CD14-positive monocyte (primary cell): ENCODE data around the gene EMILIN2. TPM values are rescaled to one million over a fixed set of nuclear protein-coding genes. Genes with fewer than 3 reads are reported as not detected.

Experiments
- DNase-seq, 3 donors: peaks; one replicate each; pipeline ENCODE4 v3.0.0-alpha.2; 2011 to 2022
- H2AFZ ChIP-seq: 2 replicates; pipeline ENCODE4 v1.6.0; 2012; ENCODE audit warnings: mild to moderate bottlenecking, low read depth, low read length, inconsistent platforms; ENCODE audit not compliant: insufficient read depth, poor library complexity, severe bottlenecking
- H3K27ac ChIP-seq, 2 donors: 1 replicate in 1 of 2; 2 replicates in 1 of 2; pipeline ENCODE4 v1.5.1; 2012 to 2013; ENCODE audit warnings: low read length in 2 of 2, control low read depth in 1 of 2, inconsistent platforms in 1 of 2, low read depth in 1 of 2, mild to moderate bottlenecking in 1 of 2
- H3K27me3 ChIP-seq, 2 donors: one replicate each; pipeline versions ENCODE4 v1.6.0 to v1.6.1; 2011 to 2013; ENCODE audit warnings: low read length in 2 of 2; ENCODE audit not compliant: control insufficient read depth in 2 of 2, insufficient read depth in 2 of 2
- H3K36me3 ChIP-seq, 2 donors: replicated peaks in 1 of 2; 1 replicate in 1 of 2; 2 replicates in 1 of 2; pipeline versions ENCODE4 v1.5.1 to v1.6.1; 2012 to 2013; ENCODE audit warnings: low read length in 2 of 2, control low read depth in 1 of 2, inconsistent platforms in 1 of 2, mild to moderate bottlenecking in 1 of 2; ENCODE audit not compliant: insufficient read depth in 2 of 2, control insufficient read depth in 1 of 2
- H3K4me1 ChIP-seq, 2 donors: 1 replicate in 1 of 2; 2 replicates in 1 of 2; pipeline versions ENCODE4 v1.5.1 to v1.6.1; 2012 to 2013; ENCODE audit warnings: low read length in 2 of 2, control low read depth in 1 of 2, inconsistent platforms in 1 of 2, mild to moderate bottlenecking in 1 of 2, moderate library complexity in 1 of 2; ENCODE audit not compliant: insufficient read depth in 2 of 2, control insufficient read depth in 1 of 2
- H3K4me2 ChIP-seq: replicated peaks from 2 replicates; pipeline ENCODE3; 2012; ENCODE audit warnings: low read length, moderate library complexity, mild to moderate bottlenecking; ENCODE audit not compliant: poor library complexity, severe bottlenecking; ENCODE audit errors: extremely low read depth
- H3K4me3 ChIP-seq, 3 experiments: fragments of 200-600 bp in 1 of 3; sonication (generic) in 1 of 3; replicated peaks in 1 of 3; 1 replicate in 2 of 3; 2 replicates in 1 of 3; pipeline ENCODE4 v1.5.1; 2011 to 2013; ENCODE audit warnings: low read length in 3 of 3, mild to moderate bottlenecking in 3 of 3, control low read depth in 2 of 3, low read depth in 2 of 3, inconsistent platforms in 1 of 3, moderate library complexity in 1 of 3
- H3K79me2 ChIP-seq: 2 replicates; pipeline ENCODE4 v1.6.0; 2012; ENCODE audit warnings: mild to moderate bottlenecking, control low read depth, inconsistent platforms, low read length, moderate library complexity; ENCODE audit not compliant: insufficient read depth
- H3K9ac ChIP-seq: 2 replicates; pipeline ENCODE4 v1.6.0; 2017; ENCODE audit warnings: low read length, mild to moderate bottlenecking; ENCODE audit not compliant: insufficient read depth, poor library complexity, severe bottlenecking
- H3K9me3 ChIP-seq, 2 donors: replicated peaks in 1 of 2; 1 replicate in 1 of 2; 2 replicates in 1 of 2; pipeline versions ENCODE4 v1.5.1 to v1.6.1; 2012 to 2013; ENCODE audit warnings: low read length in 2 of 2, control low read depth in 1 of 2; ENCODE audit not compliant: control insufficient read depth in 1 of 2, insufficient read depth in 1 of 2
- H4K20me1 ChIP-seq: 2 replicates; pipeline ENCODE4 v1.6.0; 2012; ENCODE audit warnings: mild to moderate bottlenecking, low read length, control low read depth, moderate library complexity; ENCODE audit not compliant: insufficient read depth
- H3K27ac Mint-ChIP-seq, 7 donors: one replicate each; pipeline ENCODE4 v1.8.0; 2020; ENCODE audit warnings: mild to moderate bottlenecking in 7 of 7, mixed read lengths in 7 of 7, moderate library complexity in 6 of 7, inconsistent platforms in 2 of 7
- H3K27me3 Mint-ChIP-seq, 3 donors: one replicate each; pipeline ENCODE4 v1.8.0; 2021 to 2022; ENCODE audit warnings: low read depth in 3 of 3, mild to moderate bottlenecking in 3 of 3, mixed read lengths in 3 of 3, moderate library complexity in 3 of 3, inconsistent platforms in 1 of 3
- H3K36me3 Mint-ChIP-seq, 2 donors: one replicate each; pipeline ENCODE4 v1.8.0; 2020; ENCODE audit warnings: mixed read lengths in 2 of 2, inconsistent platforms in 1 of 2, mild to moderate bottlenecking in 1 of 2
- H3K4me1 Mint-ChIP-seq: one replicate; pipeline ENCODE4 v1.8.0; 2020; ENCODE audit warnings: mild to moderate bottlenecking, mixed read lengths
- H3K4me3 Mint-ChIP-seq, 2 donors: one replicate each; pipeline ENCODE4 v1.8.0; 2020; ENCODE audit warnings: mild to moderate bottlenecking in 2 of 2, mixed read lengths in 2 of 2, moderate library complexity in 1 of 2
- H3K9me3 Mint-ChIP-seq, 7 donors: one replicate each; pipeline ENCODE4 v1.8.0; 2020 to 2022; ENCODE audit warnings: mixed read lengths in 7 of 7, mild to moderate bottlenecking in 6 of 7, moderate library complexity in 6 of 7, inconsistent platforms in 2 of 7
- WGBS: methylation state at CpG from one replicate; pipeline ENCODE4 v1.1.5; 2013; ENCODE audit warnings: missing lambda C conversion rate; ENCODE audit not compliant: insufficient coverage; 5-methylcytosine and 5-hydroxymethylcytosine counted together
- intact Hi-C, 2 donors: fragments of 100-400 bp; cut with micrococcal nuclease; formaldehyde crosslinking; loops; one replicate each; pipeline versions ENCODE4 v1.15.0 to v1.15.1; 2023
- polyA plus RNA-seq, 3 donors: library from polyadenylated mRNA; depleted of rRNA in 1 of 3; unstranded in 2 of 3; stranded (reverse) in 1 of 3; fragments of 300-500 nt in 2 of 3; fragments of >200 nt in 1 of 3; fragmentation: Illumina TruSeq in 2 of 3; gene quantifications; 1 replicate in 2 of 3; 2 replicates in 1 of 3; pipeline ENCODE4 v1.2.3, GENCODE V29; 2012 to 2021
- TF ChIP-seq, protein P1 (sequence below): fragments of 200-600 bp; IDR thresholded peaks from one replicate; pipeline ENCODE4 v1.8.0; 2022; ENCODE audit warnings: antibody characterized with exemption, mild to moderate bottlenecking

The EMILIN2 gene
- polyA plus RNA-seq, 3 donors: 30.5 to 43.2 (median 33.8) TPM

DNA sequence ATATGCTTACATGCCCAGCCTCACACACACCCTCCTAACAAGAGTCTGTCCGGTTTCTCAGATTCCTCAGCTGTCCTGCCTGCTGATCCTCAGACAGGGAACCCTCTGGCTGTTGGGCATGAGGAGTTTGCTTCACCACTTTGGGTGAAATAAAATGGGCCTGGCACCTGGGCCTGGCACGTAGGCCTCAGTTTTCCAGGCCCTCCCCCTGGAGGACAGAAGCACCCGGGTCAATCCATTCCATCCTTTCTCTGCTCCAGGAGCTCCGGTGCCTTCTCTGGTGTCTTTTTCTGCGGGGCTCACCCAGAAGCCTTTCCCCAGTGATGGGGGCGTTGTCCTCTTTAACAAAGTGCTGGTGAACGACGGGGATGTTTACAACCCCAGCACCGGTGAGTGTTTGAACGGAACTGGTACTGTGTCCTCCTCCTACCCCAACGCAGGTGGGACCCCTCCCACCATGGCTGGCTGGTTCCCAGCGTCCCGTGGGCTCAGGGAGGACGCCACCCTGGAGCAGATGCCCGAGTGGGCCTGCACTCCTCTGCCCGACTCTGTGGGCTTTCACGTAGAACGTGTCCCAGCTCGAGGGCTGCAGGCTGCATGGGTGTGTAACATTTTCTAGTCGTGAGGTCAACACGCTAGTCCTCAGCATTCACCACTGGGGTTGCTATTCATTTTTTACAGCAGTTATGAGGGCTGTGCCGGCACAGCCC lies 62.8 kb downstream of the EMILIN2 start:
- WGBS: 91% methylated on average over 18 of the region's 22 CpGs
- Histone ChIP-seq H3K27ac (peak overlapping the region in 1 of 2 donors; percentile 58), H4K20me1 (peaks cover 100% of the 10 kb centered on the region), H3K27me3 (no peaks in the 10 kb centered on the region), H3K9me3 (no peaks in the 10 kb centered on the region), H3K4me1 (peaks cover 12 to 29% of the 10 kb centered on the region in 2 donors), H3K4me2 (no peak overlapping the region), H2AFZ (no peak overlapping the region), H3K79me2 (peaks cover 72% of the 10 kb centered on the region), H3K36me3 (peaks cover 65 to 71% of the 10 kb centered on the region in 2 donors), H3K9ac (no peak overlapping the region), H3K4me3 (no peak overlapping the region)
- H3K9me3 Mint-ChIP-seq: no peaks in the 10 kb centered on the region
- TF ChIP-seq, protein P1, sequence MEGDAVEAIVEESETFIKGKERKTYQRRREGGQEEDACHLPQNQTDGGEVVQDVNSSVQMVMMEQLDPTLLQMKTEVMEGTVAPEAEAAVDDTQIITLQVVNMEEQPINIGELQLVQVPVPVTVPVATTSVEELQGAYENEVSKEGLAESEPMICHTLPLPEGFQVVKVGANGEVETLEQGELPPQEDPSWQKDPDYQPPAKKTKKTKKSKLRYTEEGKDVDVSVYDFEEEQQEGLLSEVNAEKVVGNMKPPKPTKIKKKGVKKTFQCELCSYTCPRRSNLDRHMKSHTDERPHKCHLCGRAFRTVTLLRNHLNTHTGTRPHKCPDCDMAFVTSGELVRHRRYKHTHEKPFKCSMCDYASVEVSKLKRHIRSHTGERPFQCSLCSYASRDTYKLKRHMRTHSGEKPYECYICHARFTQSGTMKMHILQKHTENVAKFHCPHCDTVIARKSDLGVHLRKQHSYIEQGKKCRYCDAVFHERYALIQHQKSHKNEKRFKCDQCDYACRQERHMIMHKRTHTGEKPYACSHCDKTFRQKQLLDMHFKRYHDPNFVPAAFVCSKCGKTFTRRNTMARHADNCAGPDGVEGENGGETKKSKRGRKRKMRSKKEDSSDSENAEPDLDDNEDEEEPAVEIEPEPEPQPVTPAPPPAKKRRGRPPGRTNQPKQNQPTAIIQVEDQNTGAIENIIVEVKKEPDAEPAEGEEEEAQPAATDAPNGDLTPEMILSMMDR: no peak
- H3K27ac Mint-ChIP-seq: peak overlapping the region in 4 of 7 donors; percentile 23 to 67 (median 64)
- intact Hi-C loops: loop anchor here in 1 of 2 donors (10.0 kb wide), 1 partner anchor 125 kb away; no protein-coding TSS in a partner anchor
- no peak overlapping the region for H3K4me3 Mint-ChIP-seq
- H3K4me1 Mint-ChIP-seq: peaks cover 20% of the 10 kb centered on the region
- no peaks in the 10 kb centered on the region for H3K27me3 Mint-ChIP-seq
- peaks cover 60 to 71% of the 10 kb centered on the region in 2 donors for H3K36me3 Mint-ChIP-seq
- DNase-seq: no peak

DNA sequence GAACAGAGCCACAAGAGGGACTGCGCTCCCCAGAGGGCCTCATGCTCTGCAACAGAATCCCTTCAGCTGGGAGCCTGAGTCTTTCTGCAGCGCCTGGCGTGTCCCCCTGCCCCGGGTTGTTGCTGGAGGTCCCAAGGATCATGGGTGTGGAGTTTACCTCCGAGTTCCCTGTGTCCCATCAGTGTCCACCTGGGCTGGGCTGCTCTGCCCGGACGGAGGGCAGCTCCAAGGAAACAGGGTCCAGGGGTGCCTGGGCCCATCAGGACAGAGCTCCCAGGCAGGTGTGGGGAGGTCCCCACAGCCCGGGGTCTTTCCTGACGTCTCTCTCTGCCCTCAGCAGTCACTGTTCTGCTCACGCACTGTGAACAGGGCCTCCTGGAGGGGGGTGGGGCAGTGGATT lies 63.5 kb downstream of the EMILIN2 start:
- H4K20me1 ChIP-seq: peaks cover 100% of the 10 kb centered on the region
- H3K4me2 ChIP-seq: no peak overlapping the region
- H2AFZ ChIP-seq: no peak overlapping the region
- H3K27me3 Mint-ChIP-seq: no peaks in the 10 kb centered on the region
- H3K9me3 ChIP-seq: no peaks in the 10 kb centered on the region
- H3K4me3 ChIP-seq: no peak overlapping the region
- no peak overlapping the region for H3K9ac ChIP-seq
- no peaks in the 10 kb centered on the region for H3K9me3 Mint-ChIP-seq
- H3K27me3 ChIP-seq: no peaks in the 10 kb centered on the region
- no peak for DNase-seq
- TF ChIP-seq, protein P1: no peak
- intact Hi-C loops: no loop called here
- H3K36me3 Mint-ChIP-seq: peaks cover 66 to 78% of the 10 kb centered on the region in 2 donors
- peaks cover 66% of the 10 kb centered on the region for H3K79me2 ChIP-seq
- peaks cover 20% of the 10 kb centered on the region for H3K4me1 Mint-ChIP-seq
- 96% methylated on average over 9 of the region's 10 CpGs for WGBS
- H3K4me3 Mint-ChIP-seq: no peak overlapping the region
- H3K4me1 ChIP-seq: peaks cover 12 to 23% of the 10 kb centered on the region in 2 donors
- H3K27ac Mint-ChIP-seq: peak overlapping the region in 2 of 7 donors; percentile 5 to 48
- peak overlapping the region in 1 of 2 donors; percentile 26 for H3K27ac ChIP-seq
- H3K36me3 ChIP-seq: peaks cover 72 to 77% of the 10 kb centered on the region in 2 donors
